PC-9 (cell line): ENCODE data around the gene MRPS23. TPM values are rescaled to one million over a fixed set of nuclear protein-coding genes. Genes with fewer than 3 reads are reported as not detected.

Experiments
- BruUV-seq: library from RNA; stranded (reverse); fragments of 400-500 nt; replicated peaks from 2 replicates; lab custom pipeline; 2021; lab: Mats Ljungman, UMichigan
- CTCF ChIA-PET: fragments of 300-600 bp; sonication (Branson Sonifier 250); formaldehyde crosslinking; loops from one replicate; lab custom pipeline; 2022; ENCODE audit warnings: antibody characterized with exemption; lab: Charles Lee
- POLR2A ChIA-PET: fragments of 300-600 bp; sonication (Branson Sonifier 250); formaldehyde crosslinking; loops from one replicate; lab custom pipeline; 2022; ENCODE audit warnings: antibody characterized with exemption; ENCODE audit not compliant: unreplicated experiment; lab: Charles Lee
- DNase-seq, 2 experiments: peaks; one replicate each; pipeline versions ENCODE4 v3.0.0 to v3.0.0-alpha.2; 2015 to 2022; ENCODE audit warnings: mixed read lengths in 1 of 2
- H2AFZ ChIP-seq: fragments of 200-600 bp; sonication (generic); 2 replicates; pipeline ENCODE4 v1.8.1; 2017; ENCODE audit warnings: antibody characterized with exemption
- H3F3A ChIP-seq: fragments of 200-600 bp; sonication (generic); 2 replicates; pipeline ENCODE4 v1.8.1; 2017; ENCODE audit warnings: antibody characterized with exemption, mild to moderate bottlenecking, low read depth; ENCODE audit not compliant: insufficient read depth
- H3K27ac ChIP-seq: fragments of 200-600 bp; sonication (generic); 2 replicates; pipeline ENCODE4 v1.6.1; 2016; ENCODE audit warnings: mixed run types
- H3K27me3 ChIP-seq: fragments of 200-600 bp; sonication (generic); 2 replicates; pipeline ENCODE4 v1.6.1; 2016; ENCODE audit warnings: low read depth, mixed run types; ENCODE audit not compliant: insufficient read depth
- H3K36me3 ChIP-seq: fragments of 200-600 bp; sonication (generic); 2 replicates; pipeline ENCODE4 v1.6.1; 2016; ENCODE audit warnings: low read depth, mixed run types
- H3K4me1 ChIP-seq: fragments of 200-600 bp; sonication (generic); replicated peaks from 2 replicates; pipeline ENCODE4 v1.6.1; 2016; ENCODE audit warnings: mixed run types; ENCODE audit not compliant: insufficient read depth
- H3K4me2 ChIP-seq: fragments of 200-600 bp; sonication (generic); 2 replicates; pipeline ENCODE4 v1.6.1; 2017; ENCODE audit warnings: mixed run types
- H3K4me3 ChIP-seq: fragments of 200-600 bp; sonication (generic); 2 replicates; pipeline ENCODE4 v1.6.1; 2016; ENCODE audit warnings: mixed run types
- H3K79me2 ChIP-seq: fragments of 200-600 bp; sonication (generic); 2 replicates; pipeline ENCODE4 v1.6.1; 2017; ENCODE audit warnings: low read depth, mixed run types
- H3K9me2 ChIP-seq: fragments of 200-600 bp; sonication (generic); 2 replicates; pipeline ENCODE4 v1.8.1; 2017; ENCODE audit warnings: mild to moderate bottlenecking; ENCODE audit not compliant: insufficient read depth
- H3K9me3 ChIP-seq: fragments of 200-600 bp; sonication (generic); 2 replicates; pipeline ENCODE4 v1.8.1; 2016; ENCODE audit warnings: low read depth; ENCODE audit not compliant: insufficient read depth
- H4K20me1 ChIP-seq: fragments of 200-600 bp; sonication (generic); 2 replicates; pipeline ENCODE4 v1.8.1; 2017; ENCODE audit not compliant: insufficient read depth
- CTCF ChIP-seq: fragments of 200-600 bp; sonication (generic); conservative IDR thresholded peaks from 2 replicates; pipeline ENCODE4 v1.6.1; 2017; ENCODE audit warnings: mixed run types, antibody characterized with exemption, mild to moderate bottlenecking, moderate library complexity
- EZH2 ChIP-seq: fragments of 200-600 bp; sonication (generic); IDR thresholded peaks from 2 replicates; pipeline ENCODE4 v1.8.0; 2017; ENCODE audit warnings: antibody characterized with exemption, low read depth
- intact Hi-C: fragments of 100-400 bp; cut with micrococcal nuclease; formaldehyde crosslinking; loops from one replicate; pipeline ENCODE4 v1.10.0; 2022; ENCODE audit not compliant: unreplicated experiment
- total RNA-seq: library from RNA; stranded (reverse); gene quantifications from 2 replicates; pipeline ENCODE4 v1.2.3, GENCODE V29; 2021

MRPS23 gene
- total RNA-seq, 1 experiment from 2014 or later = 49.7 TPM

GRCh38 chr17:57801044-57801711 lies 48.7 kb downstream of the MRPS23 start:
- Histone ChIP-seq H3K4me2 (no peak overlapping the region), H3K4me1 (no peaks in the 10 kb centered on the region), H3K27ac (no peak overlapping the region), H3F3A (no peaks in the 10 kb centered on the region), H3K9me3 (no peaks in the 10 kb centered on the region), H3K9me2 (no peaks in the 10 kb centered on the region), H3K27me3 (peaks cover 53% of the 10 kb centered on the region), H4K20me1 (no peaks in the 10 kb centered on the region), H2AFZ (no peak overlapping the region), H3K4me3 (no peak overlapping the region), H3K36me3 (no peaks in the 10 kb centered on the region), H3K79me2 (no peaks in the 10 kb centered on the region)
- intact Hi-C loops = no loop called here
- BruUV-seq = no TSS peak
- TF ChIP-seq CTCF (no peak), EZH2 (no peak)
- DNase-seq = no peak
- CTCF ChIA-PET = no interaction called here
- POLR2A ChIA-PET = no interaction called here

GRCh38 chr17:57794841-57795240 lies 55.0 kb downstream of the MRPS23 start:
- ChIA-PET POLR2A (no interaction called here), CTCF (no interaction called here)
- no peaks in the 10 kb centered on the region for H3K36me3 ChIP-seq
- no peaks in the 10 kb centered on the region for H3K4me1 ChIP-seq
- H3K27ac ChIP-seq = no peak overlapping the region
- H3K79me2 ChIP-seq = no peaks in the 10 kb centered on the region
- H3K27me3 ChIP-seq = peaks cover 70% of the 10 kb centered on the region
- intact Hi-C loops = no loop called here
- H3K4me3 ChIP-seq = no peak overlapping the region
- H3K9me2 ChIP-seq = no peaks in the 10 kb centered on the region
- H3K4me2 ChIP-seq = no peak overlapping the region
- BruUV-seq = no TSS peak
- TF ChIP-seq EZH2 = no peak
- TF ChIP-seq CTCF = no peak
- no peaks in the 10 kb centered on the region for H4K20me1 ChIP-seq
- H2AFZ ChIP-seq = no peak overlapping the region
- H3K9me3 ChIP-seq = no peaks in the 10 kb centered on the region
- H3F3A ChIP-seq = no peaks in the 10 kb centered on the region
- no peak for DNase-seq

- intact Hi-C loops = no loop called here
- H3K4me2 ChIP-seq = no peak overlapping the region
- no peaks in the 10 kb centered on the region for H3K9me3 ChIP-seq
- BruUV-seq = no TSS peak
- no peak overlapping the region for H3K27ac ChIP-seq
- H3K9me2 ChIP-seq = no peaks in the 10 kb centered on the region
- no peak overlapping the region for H3K4me3 ChIP-seq
- no peak overlapping the region for H2AFZ ChIP-seq
- H3K4me1 ChIP-seq = no peaks in the 10 kb centered on the region
- no peaks in the 10 kb centered on the region for H3K36me3 ChIP-seq
- no peak for DNase-seq
- ChIA-PET POLR2A (no interaction called here), CTCF (no interaction called here)
- H4K20me1 ChIP-seq = no peaks in the 10 kb centered on the region
- H3K27me3 ChIP-seq = peaks cover 97% of the 10 kb centered on the region
- no peaks in the 10 kb centered on the region for H3K79me2 ChIP-seq
- TF ChIP-seq CTCF = no peak
- TF ChIP-seq EZH2 = no peak
- H3F3A ChIP-seq = no peaks in the 10 kb centered on the region
Observed at GRCh38 chr17:57788725-57789124, 61.1 kb downstream of the MRPS23 start.
